OCI-LY1 (cell line): Measurements from ENCODE around the gene LCP2.

ENCODE experiments used
- H2AFZ ChIP-seq: fragments of 200-600 bp; sonication (generic), shearing (Covaris generic); 2 replicates; pipeline ENCODE4 v1.6.0; 2014; ENCODE audit warnings: antibody characterized with exemption, mild to moderate bottlenecking, low read length
- H3F3A ChIP-seq: fragments of 200-600 bp; sonication (generic), shearing (Covaris generic); 2 replicates; pipeline ENCODE4 v1.6.0; 2014; ENCODE audit warnings: mild to moderate bottlenecking, antibody characterized with exemption, low read length, moderate library complexity; ENCODE audit not compliant: insufficient read depth
- H3K27ac ChIP-seq: fragments of 200-600 bp; sonication (generic); 2 replicates; pipeline ENCODE4 v1.5.1; 2014; ENCODE audit warnings: low read length, mixed run types, mild to moderate bottlenecking, low read depth; ENCODE audit not compliant: poor library complexity, severe bottlenecking
- H3K27me3 ChIP-seq: fragments of 200-600 bp; sonication (generic); 2 replicates; pipeline ENCODE4 v1.6.0; 2014; ENCODE audit warnings: antibody characterized with exemption, mild to moderate bottlenecking, low read length, moderate library complexity; ENCODE audit not compliant: insufficient read depth
- H3K36me3 ChIP-seq: fragments of 200-600 bp; sonication (generic); 2 replicates; pipeline ENCODE4 v1.6.1; 2014; ENCODE audit warnings: mild to moderate bottlenecking, antibody characterized with exemption, low read length, moderate library complexity, mixed read lengths; ENCODE audit not compliant: insufficient read depth
- H3K4me1 ChIP-seq: fragments of 200-600 bp; sonication (generic); 2 replicates; pipeline ENCODE4 v1.5.1; 2014; ENCODE audit warnings: mild to moderate bottlenecking, low read length, moderate library complexity; ENCODE audit not compliant: insufficient read depth, severe bottlenecking
- H3K4me2 ChIP-seq: fragments of 200-600 bp; sonication (generic), shearing (Covaris generic); 2 replicates; pipeline ENCODE4 v1.6.1; 2014; ENCODE audit warnings: low read length
- H3K4me3 ChIP-seq: fragments of 200-600 bp; sonication (generic); 2 replicates; pipeline ENCODE4 v1.5.1; 2014; ENCODE audit warnings: low read length, low read depth, mild to moderate bottlenecking, mixed read lengths; ENCODE audit not compliant: poor library complexity, severe bottlenecking
- H3K79me2 ChIP-seq: fragments of 200-600 bp; shearing (Covaris generic); 2 replicates; pipeline ENCODE4 v1.6.1; 2016; ENCODE audit warnings: mixed run types, low read length, mixed read lengths; ENCODE audit not compliant: insufficient read depth
- H3K9ac ChIP-seq: fragments of 200-600 bp; sonication (generic), shearing (Covaris generic); 2 replicates; pipeline ENCODE4 v1.6.1; 2014; ENCODE audit warnings: mild to moderate bottlenecking, low read length, mixed read lengths
- H3K9me2 ChIP-seq: fragments of 200-600 bp; sonication (generic), shearing (Covaris generic); 2 replicates; pipeline ENCODE4 v1.6.1; 2014; ENCODE audit warnings: low read depth, mild to moderate bottlenecking, low read length, mixed read lengths
- H3K9me3 ChIP-seq: fragments of 200-600 bp; shearing (Covaris generic); 2 replicates; pipeline ENCODE4 v1.6.1; 2014; ENCODE audit warnings: low read length, mixed read lengths
- H4K20me1 ChIP-seq: fragments of 200-600 bp; sonication (generic), shearing (Covaris generic); 2 replicates; pipeline ENCODE4 v1.6.0; 2016; ENCODE audit warnings: mild to moderate bottlenecking, low read length; ENCODE audit not compliant: insufficient read depth
- EZH2 ChIP-seq: fragments of 200-600 bp; sonication (generic), shearing (Covaris generic); IDR thresholded peaks from 2 replicates; pipeline ENCODE4 v1.8.0; 2017; ENCODE audit warnings: borderline replicate concordance, mixed run types, mild to moderate bottlenecking, antibody characterized with exemption, low read length, moderate library complexity, mixed read lengths
- TF ChIP-seq, protein P1 (sequence below): fragments of 200-600 bp; sonication (generic), shearing (Covaris generic); IDR thresholded peaks from 2 replicates; pipeline ENCODE4 v1.5.1; 2017; ENCODE audit warnings: mild to moderate bottlenecking, antibody characterized with exemption, low read length, moderate library complexity, mixed read lengths

LCP2 gene

DNA sequence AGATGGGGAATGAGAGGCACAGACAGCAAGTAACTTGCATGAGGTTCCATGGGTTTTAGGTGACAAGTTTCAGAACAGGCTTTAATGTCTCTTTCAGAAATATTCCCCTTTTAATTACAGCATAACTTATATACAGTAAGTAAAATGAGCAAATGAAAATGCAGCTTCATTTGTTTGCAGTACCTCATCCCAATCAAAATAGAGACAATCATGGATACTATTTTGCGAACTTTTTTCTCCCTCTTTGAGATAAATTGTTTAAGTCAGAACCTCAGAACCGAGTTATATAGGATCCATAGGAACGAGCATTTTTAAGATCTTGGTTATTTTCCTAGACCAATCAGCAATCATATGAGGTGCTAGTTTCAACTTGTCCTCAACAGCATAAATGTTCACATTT lies 3.5 kb downstream of the LCP2 start:
- no peak overlapping the region for H3K27ac ChIP-seq
- no peaks in the 10 kb centered on the region for H3K79me2 ChIP-seq
- H3K9me2 ChIP-seq = no peaks in the 10 kb centered on the region
- H3K9ac ChIP-seq = no peak overlapping the region
- no peaks in the 10 kb centered on the region for H3F3A ChIP-seq
- no peaks in the 10 kb centered on the region for H3K36me3 ChIP-seq
- H3K4me1 ChIP-seq = no peaks in the 10 kb centered on the region
- no peak overlapping the region for H3K4me3 ChIP-seq
- H4K20me1 ChIP-seq = no peaks in the 10 kb centered on the region
- peaks cover 3% of the 10 kb centered on the region for H3K27me3 ChIP-seq
- H3K4me2 ChIP-seq = no peak overlapping the region
- H3K9me3 ChIP-seq = no peaks in the 10 kb centered on the region
- no peak overlapping the region for H2AFZ ChIP-seq
- TF ChIP-seq EZH2 = no peak
- TF ChIP-seq, protein P1, sequence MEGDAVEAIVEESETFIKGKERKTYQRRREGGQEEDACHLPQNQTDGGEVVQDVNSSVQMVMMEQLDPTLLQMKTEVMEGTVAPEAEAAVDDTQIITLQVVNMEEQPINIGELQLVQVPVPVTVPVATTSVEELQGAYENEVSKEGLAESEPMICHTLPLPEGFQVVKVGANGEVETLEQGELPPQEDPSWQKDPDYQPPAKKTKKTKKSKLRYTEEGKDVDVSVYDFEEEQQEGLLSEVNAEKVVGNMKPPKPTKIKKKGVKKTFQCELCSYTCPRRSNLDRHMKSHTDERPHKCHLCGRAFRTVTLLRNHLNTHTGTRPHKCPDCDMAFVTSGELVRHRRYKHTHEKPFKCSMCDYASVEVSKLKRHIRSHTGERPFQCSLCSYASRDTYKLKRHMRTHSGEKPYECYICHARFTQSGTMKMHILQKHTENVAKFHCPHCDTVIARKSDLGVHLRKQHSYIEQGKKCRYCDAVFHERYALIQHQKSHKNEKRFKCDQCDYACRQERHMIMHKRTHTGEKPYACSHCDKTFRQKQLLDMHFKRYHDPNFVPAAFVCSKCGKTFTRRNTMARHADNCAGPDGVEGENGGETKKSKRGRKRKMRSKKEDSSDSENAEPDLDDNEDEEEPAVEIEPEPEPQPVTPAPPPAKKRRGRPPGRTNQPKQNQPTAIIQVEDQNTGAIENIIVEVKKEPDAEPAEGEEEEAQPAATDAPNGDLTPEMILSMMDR = no peak

DNA sequence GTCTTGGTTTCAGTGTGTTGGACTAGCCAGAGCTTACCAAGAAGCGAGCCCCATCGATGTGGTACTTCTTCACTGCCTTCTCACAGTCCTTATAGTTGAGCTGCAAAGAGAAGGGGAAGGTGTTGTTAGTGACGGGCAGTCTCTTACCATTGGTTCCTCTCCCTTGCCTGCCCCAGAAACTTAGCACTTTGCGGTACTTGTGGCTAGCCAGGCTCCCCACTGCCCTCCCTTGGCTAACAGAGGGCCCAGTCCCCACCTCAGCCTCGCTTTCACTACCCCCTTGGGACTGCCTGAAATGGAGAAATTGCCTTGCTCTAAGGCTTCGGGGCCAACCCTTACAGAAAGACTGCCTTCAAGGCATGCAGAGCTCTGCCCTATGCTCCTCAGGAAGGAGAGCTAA lies 4.3 kb downstream of the LCP2 start:
- H3K9ac ChIP-seq = no peak overlapping the region
- H3K4me1 ChIP-seq = no peaks in the 10 kb centered on the region
- H3K4me2 ChIP-seq = no peak overlapping the region

GRCh38 chr5:170292179-170293104 lies 5.1 kb downstream of the LCP2 start:
- H3F3A ChIP-seq = no peaks in the 10 kb centered on the region
- no peak overlapping the region for H3K4me3 ChIP-seq
- no peak overlapping the region for H3K4me2 ChIP-seq
- H3K4me1 ChIP-seq = no peaks in the 10 kb centered on the region
- no peak for TF ChIP-seq EZH2
- TF ChIP-seq, protein P1 = no peak
- H3K9me3 ChIP-seq = no peaks in the 10 kb centered on the region
- H3K36me3 ChIP-seq = no peaks in the 10 kb centered on the region
- H4K20me1 ChIP-seq = no peaks in the 10 kb centered on the region
- H3K27me3 ChIP-seq = peaks cover 3% of the 10 kb centered on the region
- no peak overlapping the region for H3K27ac ChIP-seq
- no peak overlapping the region for H2AFZ ChIP-seq
- H3K9ac ChIP-seq = no peak overlapping the region
- no peaks in the 10 kb centered on the region for H3K9me2 ChIP-seq
- no peaks in the 10 kb centered on the region for H3K79me2 ChIP-seq

More for the DNA sequence above, 4.3 kb downstream of the LCP2 start:
- no peaks in the 10 kb centered on the region for H4K20me1 ChIP-seq
- H3K79me2 ChIP-seq = no peaks in the 10 kb centered on the region
- no peaks in the 10 kb centered on the region for H3K9me2 ChIP-seq
- peaks cover 3% of the 10 kb centered on the region for H3K27me3 ChIP-seq
- H3F3A ChIP-seq = no peaks in the 10 kb centered on the region
- H3K9me3 ChIP-seq = no peaks in the 10 kb centered on the region
- TF ChIP-seq, protein P1 = no peak
- TF ChIP-seq EZH2 = no peak
- no peaks in the 10 kb centered on the region for H3K36me3 ChIP-seq
- H3K4me3 ChIP-seq = no peak overlapping the region
- H2AFZ ChIP-seq = no peak overlapping the region
- H3K27ac ChIP-seq = no peak overlapping the region
